SKM-1 treated with dmso at 0.1 percent for 144 hours (cell line): ENCODE results near the gene ATP5PB.

Experiments used
- DNase-seq: peaks from one replicate; lab custom pipeline; 2025; ENCODE audit not compliant: unreplicated experiment; lab: John Stamatoyannopoulos, UW

ATP5PB gene

DNA sequence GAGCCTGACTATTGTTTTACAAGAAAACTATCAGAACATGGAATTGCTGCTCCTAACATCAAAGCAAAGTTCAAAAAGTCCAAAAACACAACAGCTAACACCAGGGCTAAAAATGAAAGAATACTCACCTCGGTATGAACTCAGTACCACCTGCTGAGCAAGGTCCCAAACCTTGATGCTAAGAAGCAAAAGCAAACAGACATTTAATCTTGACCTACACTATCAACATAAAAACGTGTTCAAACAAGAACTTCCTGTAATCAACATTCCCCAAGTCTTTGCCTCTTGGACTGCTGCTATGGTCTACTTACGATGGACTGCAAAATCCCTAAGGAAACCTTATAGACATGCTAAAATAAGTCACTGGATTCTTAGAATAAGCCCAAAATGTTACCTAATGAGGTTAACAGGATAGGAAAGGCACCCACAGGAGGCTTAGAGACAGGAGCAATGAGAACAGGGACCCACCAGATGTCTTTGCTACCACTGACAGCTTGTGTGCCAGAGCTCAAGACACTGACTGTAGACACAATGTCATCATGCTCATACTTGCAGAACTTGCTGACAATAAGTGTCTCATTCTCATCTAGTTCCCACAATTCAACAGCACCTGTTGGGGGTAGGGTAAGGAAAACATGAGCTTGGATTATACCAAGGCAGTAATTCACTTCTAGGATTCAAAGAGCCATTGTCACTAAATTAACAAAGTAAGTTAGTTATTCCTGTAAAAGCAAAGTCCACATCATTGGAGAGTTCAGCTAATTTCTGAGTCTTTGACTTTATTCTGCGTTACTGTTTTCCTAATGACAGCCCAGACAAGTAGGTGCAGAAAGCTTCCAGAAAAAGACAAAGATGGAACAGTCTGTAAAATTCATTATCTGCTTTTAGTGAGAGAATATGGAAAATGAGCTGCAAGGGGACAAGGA lies 2.0 kb upstream of the ATP5PB start:
- DNase-seq: no peak

DNA sequence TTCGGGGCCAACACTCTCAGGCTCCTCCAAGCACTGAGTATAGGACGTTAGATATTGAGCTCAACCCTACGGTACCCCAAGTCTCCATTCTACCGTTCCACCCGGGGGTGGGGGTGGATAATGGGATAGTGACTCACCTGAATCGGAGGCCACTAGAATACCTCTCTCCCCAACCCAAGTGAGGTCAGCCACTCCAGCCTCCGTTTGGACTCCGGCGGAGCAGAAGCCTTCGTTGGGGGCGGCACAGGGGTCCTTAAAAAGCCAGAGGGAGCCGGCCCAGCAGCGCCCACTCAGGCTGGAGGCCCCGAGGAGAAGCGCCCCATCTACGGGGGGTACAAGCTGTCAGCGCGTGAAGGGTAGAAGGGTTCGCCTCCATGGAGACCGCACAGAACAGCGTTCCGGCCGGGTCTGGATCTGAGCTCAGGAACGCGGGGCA lies 764 bp upstream of the ATP5PB start:
- DNase-seq: no peak

DNA sequence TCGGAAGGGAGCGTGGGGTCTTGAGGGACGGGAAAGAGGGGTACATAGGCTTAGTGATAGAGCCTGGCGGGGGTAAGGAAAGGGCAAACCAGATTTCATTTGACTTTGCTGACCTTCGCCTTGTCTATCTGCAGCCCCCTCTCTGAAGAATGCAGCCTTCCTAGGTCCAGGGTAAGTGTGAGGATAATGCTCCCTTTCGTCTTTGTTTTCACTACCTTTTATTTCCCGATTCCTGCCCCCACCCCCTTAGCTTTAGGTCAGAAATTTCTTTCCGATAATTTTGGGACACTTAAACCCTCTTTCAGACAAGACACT lies 396 bp downstream of the ATP5PB start:
- peak; percentile 45 for DNase-seq

DNA sequence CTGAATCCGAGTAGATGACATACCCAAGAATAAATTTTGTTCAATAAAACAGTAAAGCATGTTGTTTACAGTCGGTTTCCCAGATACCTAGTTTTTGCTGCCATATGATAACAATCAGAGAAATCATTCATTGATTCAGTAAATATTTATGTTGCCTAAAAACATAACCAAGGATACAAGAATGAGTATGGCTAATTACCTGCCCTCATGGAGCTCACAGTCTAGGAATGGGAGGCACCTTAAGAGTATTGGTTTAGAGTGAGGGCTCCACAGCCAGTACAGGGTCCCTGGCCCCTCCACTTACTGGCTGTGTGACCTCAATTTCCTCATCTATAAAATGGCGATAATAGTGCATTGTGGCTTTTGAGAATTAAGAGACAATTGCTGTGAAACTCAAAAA lies 921 bp downstream of the ATP5PB start:
- no peak for DNase-seq

DNA sequence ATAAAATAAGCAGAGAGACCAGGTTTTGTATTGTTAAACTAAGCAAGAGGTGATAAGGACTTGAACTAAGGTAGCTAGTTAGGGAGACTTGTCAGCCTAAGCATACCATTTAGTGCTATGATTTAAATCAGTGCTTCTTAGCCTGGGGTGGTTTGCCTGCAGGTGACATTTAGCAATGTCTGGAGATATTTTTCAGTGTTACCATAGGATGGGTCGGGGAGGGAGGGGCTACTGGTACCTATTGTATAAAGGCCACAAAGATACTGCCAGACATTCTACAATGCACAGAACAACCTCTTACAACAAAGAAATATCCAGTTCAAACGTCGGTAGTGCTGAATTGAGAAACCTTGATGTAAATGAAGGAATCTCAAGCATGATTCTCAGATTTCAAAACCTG lies 3.3 kb downstream of the ATP5PB start:
- DNase-seq: no peak

DNA sequence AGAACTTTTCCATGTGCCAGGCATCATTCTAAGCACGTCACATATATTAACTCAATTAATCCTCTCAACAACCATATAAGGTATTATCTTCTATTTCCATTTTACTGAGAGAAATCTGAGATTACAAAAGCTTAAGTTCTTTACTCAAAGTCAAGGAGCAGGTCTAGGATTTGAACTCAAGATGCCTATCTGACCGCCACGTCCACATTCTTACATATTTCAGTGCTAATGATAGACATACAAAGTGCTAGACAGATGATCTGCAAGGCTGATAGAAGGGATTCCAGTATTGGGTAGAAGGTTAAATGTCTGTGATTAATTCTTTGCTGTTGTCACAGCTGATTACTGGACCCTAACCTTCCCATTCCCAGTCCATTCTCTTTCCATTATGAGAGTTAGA lies 4.4 kb downstream of the ATP5PB start:
- no peak for DNase-seq

DNA sequence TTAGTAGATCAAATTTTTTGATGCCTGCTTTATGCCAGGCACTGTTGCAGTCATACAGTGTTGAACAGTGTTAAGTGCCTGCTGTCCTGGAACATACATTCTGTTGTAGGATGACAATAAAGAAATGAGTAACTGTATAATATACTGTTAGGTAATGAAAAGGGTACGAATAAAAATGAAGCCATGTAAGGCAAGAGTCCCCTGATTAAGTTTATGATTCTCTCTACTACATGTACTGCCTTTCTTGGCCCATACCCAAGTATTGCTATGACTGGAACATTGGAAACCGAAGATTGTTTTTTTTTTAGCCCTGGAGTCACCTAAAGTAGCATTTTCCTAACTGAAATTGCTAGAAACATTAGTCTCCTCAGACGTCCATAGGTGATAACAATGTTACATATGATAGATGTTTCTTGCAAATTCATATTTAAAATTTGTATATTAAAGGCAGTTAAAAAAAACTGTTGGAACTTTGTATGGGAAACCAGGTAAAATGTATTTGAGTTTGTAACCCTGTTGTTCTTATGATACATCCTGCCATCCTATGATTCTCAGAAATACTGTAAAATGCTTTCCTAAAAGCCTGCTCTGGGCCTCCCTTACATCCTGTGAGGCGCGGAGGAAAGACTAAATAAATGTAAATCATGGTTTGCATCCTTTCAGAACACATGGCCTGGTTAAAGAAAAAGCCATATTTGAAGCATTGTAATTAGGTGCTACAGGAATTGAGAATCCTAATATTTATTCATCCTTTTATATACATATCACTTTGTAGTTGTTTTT lies 5.8 kb downstream of the ATP5PB start:
- DNase-seq: no peak

DNA sequence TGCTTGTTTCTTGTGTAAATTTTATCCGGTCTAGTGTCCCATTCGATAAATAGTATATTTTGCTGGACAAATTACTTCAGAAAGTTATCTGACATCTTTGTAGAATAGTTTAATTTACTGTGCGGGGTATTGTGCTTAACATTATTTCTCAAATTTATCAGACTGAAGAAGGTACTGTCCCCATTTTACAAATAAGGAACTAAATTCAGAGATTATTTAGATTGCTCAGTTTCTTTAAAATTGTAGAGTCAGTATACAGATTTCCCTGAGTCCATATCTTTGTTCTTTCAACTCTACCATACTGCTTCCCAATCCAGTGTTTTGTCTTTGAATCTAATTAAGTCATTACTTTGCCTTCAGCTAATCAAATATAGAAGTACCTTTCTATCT lies 6.4 kb downstream of the ATP5PB start:
- no peak for DNase-seq

DNA sequence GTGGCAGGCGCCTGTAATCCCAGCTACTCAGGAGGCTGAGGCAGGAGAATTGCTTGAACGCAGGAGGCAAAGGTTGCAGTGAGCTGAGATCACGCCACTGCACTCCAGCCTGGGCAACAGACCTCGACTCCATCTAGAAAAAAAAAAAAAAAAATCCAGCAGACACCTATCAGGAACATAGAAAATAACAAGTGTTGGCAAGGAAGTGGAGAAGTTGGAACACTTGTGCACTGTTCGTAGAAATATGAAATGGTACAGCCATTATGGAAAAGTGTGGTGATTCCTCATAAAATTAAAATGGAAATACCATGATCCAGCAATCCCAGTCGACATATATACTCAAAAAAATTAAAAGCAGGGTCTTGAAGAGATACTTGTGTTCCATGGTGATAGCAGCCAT lies 12.5 kb downstream of the ATP5PB start:
- no peak for DNase-seq

DNA sequence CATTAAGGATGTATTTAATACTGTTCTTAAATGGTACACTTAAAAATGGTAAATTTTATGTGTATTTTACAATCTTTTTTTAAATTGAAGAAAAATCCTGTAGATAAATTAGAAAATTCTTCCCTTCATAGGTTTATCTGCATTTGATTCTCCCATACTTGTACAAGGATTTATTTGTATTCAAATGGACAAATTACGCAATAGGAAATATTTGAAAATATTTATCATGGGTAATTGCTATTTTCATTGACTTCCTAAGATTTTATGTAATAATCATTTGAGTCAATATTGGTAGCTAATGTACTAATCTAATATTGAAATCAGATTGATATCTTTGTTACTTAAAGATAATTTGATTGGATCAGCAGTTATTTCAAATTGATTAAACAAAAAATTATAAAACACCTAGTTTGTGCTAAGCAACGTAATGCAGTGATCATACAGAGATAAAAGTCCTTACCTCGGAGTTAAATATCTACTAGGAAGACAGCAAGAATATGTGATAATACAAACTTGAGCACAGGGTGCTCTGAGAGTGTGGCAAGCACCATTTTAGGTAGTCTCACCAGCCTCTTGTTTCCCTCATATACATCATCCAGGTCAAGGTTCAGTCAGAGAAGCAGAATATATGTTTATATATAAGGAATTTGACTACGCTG lies 13.2 kb downstream of the ATP5PB start:
- no peak for DNase-seq

DNA sequence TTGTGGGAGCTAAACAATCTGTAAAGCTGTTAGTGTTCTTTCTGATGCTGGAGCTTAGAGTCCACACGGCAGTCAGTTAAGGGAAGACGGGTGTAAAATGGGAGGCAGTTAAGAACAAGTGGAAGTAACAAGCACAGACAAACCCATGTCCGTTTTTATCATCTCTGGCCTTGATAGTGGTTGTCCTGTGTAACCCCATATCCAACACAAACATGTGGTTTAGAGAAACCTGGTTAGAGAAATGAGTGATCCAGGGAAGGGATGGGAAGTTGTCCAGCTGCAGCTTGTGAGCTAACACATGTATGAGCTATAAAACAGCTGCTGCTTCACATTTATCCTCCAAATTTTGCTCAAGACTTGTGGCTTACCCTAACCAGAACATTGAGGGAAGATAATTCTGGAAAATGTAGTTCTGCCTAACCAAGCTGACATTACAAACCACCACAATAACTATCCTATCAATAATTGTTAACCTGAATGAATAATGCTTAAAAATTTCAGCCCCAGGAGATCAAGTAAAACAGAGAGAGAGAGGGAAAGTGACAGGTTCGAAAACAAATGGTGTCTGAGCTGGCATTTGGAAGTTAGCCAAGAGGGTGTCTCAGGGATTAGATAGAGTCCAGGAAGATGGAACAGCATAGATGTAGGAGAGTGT lies 13.9 kb downstream of the ATP5PB start:
- no peak for DNase-seq

DNA sequence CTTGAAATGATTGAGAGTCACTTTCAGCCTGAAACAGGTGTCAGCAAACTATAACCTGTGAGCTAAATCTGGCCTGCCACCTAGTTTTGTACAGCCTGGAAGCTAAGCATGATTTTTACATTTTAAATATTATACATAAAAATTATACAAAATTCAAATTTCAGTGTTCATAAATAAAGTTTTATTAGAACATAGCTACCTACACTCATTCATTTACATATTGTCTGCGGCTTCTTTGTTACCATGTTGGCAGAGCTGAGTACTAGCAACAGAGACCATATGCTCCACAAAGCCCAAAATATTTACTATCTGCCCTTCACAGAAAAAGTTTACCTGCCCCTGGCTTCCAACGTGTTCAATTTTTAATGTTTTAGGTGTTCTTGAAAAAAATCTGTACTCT lies 16.5 kb downstream of the ATP5PB start:
- DNase-seq: no peak

DNA sequence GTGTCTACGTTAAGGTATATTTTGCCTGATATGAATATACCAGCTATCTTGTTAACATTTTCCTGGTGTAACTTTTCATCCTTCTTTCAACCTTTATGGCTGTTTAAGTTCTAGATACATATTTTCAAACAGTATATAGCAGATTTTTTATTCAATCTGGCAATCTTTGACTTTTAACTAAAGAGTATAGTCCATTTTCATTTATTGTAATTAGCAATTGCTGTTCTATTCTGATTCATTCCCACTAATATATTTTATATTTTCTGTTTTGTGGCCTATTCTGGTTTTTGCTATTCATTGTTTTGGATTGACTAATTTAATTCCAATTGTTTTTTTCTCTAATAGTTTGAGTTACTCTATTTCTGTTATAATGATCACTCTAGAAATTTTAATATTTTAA lies 17.2 kb downstream of the ATP5PB start:
- no peak for DNase-seq

DNA sequence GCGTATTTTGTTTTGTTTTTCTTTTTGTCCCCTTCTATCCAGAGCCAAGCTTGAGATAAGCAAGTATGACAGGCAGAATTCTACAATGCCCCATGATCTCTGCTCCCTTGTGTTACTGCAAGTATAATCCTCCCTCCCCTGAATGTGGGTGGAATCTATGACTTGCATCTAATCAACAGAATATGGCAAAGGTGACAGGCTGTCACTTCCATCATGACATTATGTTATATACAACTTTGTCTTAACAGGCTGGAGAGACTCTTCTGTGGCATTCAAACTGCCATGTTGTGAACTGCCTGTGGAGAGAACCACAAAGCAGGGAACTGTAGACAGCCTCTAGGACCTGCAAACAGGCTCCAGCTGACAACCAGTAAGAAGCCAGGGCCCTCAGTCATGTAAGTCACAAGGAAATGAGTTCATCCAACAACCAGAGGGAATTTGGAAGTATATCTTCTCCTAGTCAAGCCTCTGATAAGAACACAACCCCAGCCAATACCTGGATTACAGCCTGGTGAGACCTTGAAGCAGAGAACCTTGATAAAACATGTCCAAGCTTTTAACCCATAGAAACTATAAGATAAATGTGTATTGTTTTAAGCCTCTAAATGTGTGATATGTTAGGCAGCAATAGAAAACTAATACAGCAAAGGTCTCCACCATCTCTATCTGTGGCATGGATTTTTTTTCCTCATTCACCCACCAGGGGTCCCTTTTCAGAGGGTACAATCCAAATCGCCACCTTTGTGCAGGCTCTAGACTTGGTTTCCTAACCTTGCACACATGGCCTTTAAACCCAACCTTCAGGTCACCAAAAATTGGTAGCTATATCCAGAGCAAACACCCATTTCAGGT lies 18.8 kb downstream of the ATP5PB start:
- no peak for DNase-seq

DNA sequence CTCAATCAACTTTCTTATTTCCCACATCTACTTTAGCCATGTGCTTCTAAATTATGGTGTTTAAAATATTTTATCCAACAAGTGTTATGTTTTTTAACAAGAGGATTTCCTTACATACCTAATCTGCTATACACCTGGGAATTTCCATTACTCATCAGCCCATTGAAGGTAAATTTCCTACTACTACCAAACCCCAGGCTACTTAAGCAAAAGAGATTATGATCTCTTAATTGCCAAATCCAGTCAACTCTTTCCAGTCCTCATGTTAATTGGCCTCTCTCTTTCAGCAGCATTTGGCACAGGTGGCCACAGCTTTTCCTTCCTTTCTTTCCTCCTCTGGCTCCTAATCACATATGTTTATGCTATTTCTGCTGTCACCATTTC lies 19.4 kb downstream of the ATP5PB start:
- DNase-seq: no peak

DNA sequence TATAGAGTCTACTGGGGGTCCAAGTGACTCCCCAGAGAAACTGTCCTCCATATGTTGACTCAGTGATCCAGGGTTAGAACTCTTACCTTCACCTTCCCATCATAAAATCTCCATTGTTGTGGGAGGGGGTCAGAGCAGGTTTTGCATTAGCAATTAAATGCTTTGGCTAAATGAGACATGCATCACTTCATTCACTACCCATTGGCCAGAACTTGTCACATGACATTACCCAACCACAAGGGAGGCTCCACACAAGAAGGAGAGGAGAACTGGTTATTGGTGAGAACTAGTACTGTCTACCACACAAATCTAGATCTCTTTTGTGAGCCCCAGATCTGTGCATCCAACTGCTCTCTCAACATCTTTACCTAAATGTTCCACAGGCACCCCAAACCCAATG lies 20.3 kb downstream of the ATP5PB start:
- DNase-seq: no peak

DNA sequence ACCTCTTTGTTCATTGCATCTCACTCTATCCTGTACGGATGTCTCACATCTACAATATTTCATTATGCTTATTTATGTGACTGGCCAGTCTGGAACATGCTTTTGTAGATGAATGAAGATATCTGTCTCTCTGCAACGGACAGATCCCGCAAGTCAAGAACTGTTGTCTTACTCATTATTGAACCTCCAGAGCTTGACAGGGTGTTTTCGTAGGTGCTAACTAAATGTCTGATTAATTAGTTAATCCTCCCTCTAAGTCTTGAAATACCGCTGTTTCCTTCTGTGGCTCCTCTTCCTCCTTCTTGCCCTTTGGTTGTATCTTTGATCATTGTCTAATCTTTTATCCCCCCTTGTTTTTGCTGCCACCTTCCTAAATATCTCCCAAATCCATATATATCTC lies 21.3 kb downstream of the ATP5PB start:
- DNase-seq: no peak

DNA sequence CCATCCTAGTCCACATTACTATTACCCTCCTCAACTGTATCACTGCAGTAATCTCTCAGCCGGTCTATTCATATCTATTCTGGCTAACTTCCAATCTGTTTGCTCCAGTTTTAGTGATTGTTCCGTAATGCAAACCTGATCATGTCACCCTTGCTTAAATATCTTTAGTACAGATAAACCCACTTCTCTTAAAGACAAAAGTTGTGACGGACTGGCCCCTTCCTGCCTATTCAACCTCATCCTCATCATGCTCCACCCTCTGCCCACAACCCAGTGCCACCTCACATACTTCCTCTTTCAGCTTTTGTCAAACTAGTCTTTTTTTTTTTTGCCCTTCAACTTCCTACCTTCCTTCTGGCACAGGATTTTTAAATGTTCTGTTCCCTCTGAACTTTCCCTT lies 21.7 kb downstream of the ATP5PB start:
- DNase-seq: peak; percentile 97

DNA sequence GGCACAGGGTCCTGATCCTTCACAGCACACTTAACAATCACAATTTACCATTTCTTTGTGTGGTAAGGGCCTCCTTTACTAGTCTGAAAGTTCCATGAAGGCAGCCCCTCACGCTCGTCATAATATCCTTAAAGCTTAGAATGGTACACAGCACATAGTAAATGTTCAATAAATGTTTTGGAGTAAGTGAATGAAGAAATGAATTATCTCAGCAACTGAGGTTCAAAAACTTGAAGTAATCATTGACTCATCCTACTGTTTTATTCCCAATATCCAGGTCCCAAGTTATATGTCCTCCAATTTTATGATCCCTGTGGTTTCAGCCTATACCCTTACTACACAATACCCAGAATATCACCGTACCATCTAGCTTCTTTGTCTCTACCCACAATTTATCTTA lies 22.3 kb downstream of the ATP5PB start:
- no peak for DNase-seq

DNA sequence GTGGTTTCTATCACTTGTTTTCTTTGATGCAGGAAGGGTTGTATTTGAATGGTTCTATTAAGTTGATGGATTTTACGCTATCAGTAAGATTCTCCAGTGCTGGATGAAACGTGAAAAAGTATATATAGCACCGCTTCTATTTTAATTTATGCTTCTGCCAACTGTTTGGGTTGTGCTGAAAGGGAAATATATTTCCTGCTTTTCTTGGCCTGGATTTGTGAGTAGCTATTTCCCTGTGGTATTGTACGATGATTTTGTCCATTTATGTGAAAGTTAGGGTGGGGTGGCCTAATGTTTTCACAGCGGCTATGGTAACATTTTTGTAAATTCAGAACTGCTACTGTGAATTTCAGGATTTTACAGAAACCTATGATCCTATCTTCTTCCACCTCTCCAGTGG lies 24.8 kb downstream of the ATP5PB start:
- no peak for DNase-seq

DNA sequence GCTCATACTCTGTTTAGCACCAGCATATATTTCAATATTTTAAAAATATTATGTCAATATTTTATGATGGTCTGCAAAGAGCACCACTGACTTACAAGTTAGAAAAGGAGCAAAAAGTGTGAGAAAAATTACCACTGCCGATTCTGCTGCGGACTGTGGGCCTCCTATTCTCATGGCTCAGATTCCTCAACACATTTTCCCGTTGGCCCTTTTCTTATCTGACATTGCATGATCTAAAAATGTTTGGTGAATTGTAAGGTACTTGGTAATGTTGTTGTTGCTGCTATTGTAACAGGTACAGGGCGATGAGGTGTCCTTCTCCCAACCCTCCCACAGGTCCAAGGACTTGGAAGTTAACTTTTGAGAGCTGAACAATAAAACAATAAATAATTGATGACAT lies 25.3 kb downstream of the ATP5PB start:
- no peak for DNase-seq
